HL-60/S4 treated with retinoic acid at 250 ng/mL for 4 days and 3 days (cell line): ENCODE data around the gene GTF3C2.
"Not testable (repeated sequence)": the region's sequence is repeated elsewhere in the genome, so short reads cannot be mapped to it uniquely, and the experiment has no call there.

Experiments used
- in situ Hi-C: fragments of 300-500 bp; cut with MboI; formaldehyde crosslinking; loops from 2 replicates; pipeline ENCODE4 v1.7.0; 2022; ENCODE audit warnings: low sequenced_read_pairs

Gene GTF3C2

GRCh38 chr2:27303093-27304025, 53.2 kb downstream of the GTF3C2 start:
- in situ Hi-C loops: no loop called here

GRCh38 chr2:27300606-27301005, 56.0 kb downstream of the GTF3C2 start:
- in situ Hi-C loops: not testable (repeated sequence)

- in situ Hi-C loops: loop anchor here (25.0 kb wide), 1 partner anchor 186 kb away; the partner anchor contains the start of genes ABHD1 and CGREF1
Measured at GRCh38 chr2:27298391-27299080, 58.0 kb downstream of the GTF3C2 start.

- in situ Hi-C loops: loop anchor here (25.0 kb wide), 1 partner anchor 185 kb away; the partner anchor contains the start of genes ABHD1 and CGREF1
Measured at GRCh38 chr2:27297195-27297594, 59.4 kb downstream of the GTF3C2 start.

GRCh38 chr2:27296481-27296880, 60.1 kb downstream of the GTF3C2 start:
- in situ Hi-C loops: loop anchor here (25.0 kb wide), 1 partner anchor 184 kb away; the partner anchor contains the start of genes ABHD1 and CGREF1

GRCh38 chr2:27294928-27295327, 61.6 kb downstream of the GTF3C2 start:
- in situ Hi-C loops: loop anchor here (25.0 kb wide), 1 partner anchor 183 kb away; the partner anchor contains the start of genes ABHD1 and CGREF1

GRCh38 chr2:27291865-27292264, 64.7 kb downstream of the GTF3C2 start:
- in situ Hi-C loops: loop anchor here (25.0 kb wide), 1 partner anchor 180 kb away; the partner anchor contains the start of genes ABHD1 and CGREF1

GRCh38 chr2:27290549-27290948, 66.0 kb downstream of the GTF3C2 start:
- in situ Hi-C loops: loop anchor here (25.0 kb wide), 1 partner anchor 178 kb away; the partner anchor contains the start of genes ABHD1 and CGREF1

- in situ Hi-C loops: loop anchor here (25.0 kb wide), 1 partner anchor 176 kb away; the partner anchor contains the start of genes ABHD1 and CGREF1
Measured at GRCh38 chr2:27288610-27289009, 68.0 kb downstream of the GTF3C2 start.

GRCh38 chr2:27285481-27285880, 71.1 kb downstream of the GTF3C2 start:
- in situ Hi-C loops: loop anchor here (25.0 kb wide), 1 partner anchor 173 kb away; the partner anchor contains the start of genes ABHD1 and CGREF1

GRCh38 chr2:27284996-27285395, 71.6 kb downstream of the GTF3C2 start:
- in situ Hi-C loops: loop anchor here (25.0 kb wide), 1 partner anchor 173 kb away; the partner anchor contains the start of genes ABHD1 and CGREF1

GRCh38 chr2:27282892-27283291, 73.7 kb downstream of the GTF3C2 start:
- in situ Hi-C loops: loop anchor here (25.0 kb wide), 1 partner anchor 171 kb away; the partner anchor contains the start of genes ABHD1 and CGREF1

GRCh38 chr2:27281855-27282559, 74.6 kb downstream of the GTF3C2 start, which contains the start of gene TRIM54:
Gene TRIM54 (plus strand): TSS chr2:27282429. CDS start chr2:27282732, 303 bp downstream.
- in situ Hi-C loops: loop anchor here (25.0 kb wide), 1 partner anchor 170 kb away; the partner anchor contains the start of genes ABHD1 and CGREF1

- in situ Hi-C loops: loop anchor here (25.0 kb wide), 1 partner anchor 169 kb away; the partner anchor contains the start of genes ABHD1 and CGREF1
Measured at GRCh38 chr2:27281442-27281841, 75.1 kb downstream of the GTF3C2 start.

- in situ Hi-C loops: loop anchor here (25.0 kb wide), 1 partner anchor 169 kb away; the partner anchor contains the start of genes ABHD1 and CGREF1
Measured at GRCh38 chr2:27280826-27281225, 75.7 kb downstream of the GTF3C2 start.

- in situ Hi-C loops: loop anchor here (25.0 kb wide), 1 partner anchor 166 kb away; the partner anchor contains the start of genes ABHD1 and CGREF1
Measured at GRCh38 chr2:27278010-27278409, 78.6 kb downstream of the GTF3C2 start.
